A673 (cell line): Measurements from ENCODE around the gene TSC22D2. TPM values are rescaled to one million over a fixed set of nuclear protein-coding genes. Genes with fewer than 3 reads are reported as not detected.

Experiments used
- BruUV-seq: library from RNA; stranded (reverse); fragments of 400-500 nt; replicated peaks from 2 replicates; lab custom pipeline; 2021; lab: Mats Ljungman, UMichigan
- CTCF ChIA-PET: fragments of 300-600 bp; sonication (Branson Sonifier 250); formaldehyde crosslinking; loops from one replicate; lab custom pipeline; 2022; ENCODE audit warnings: antibody characterized with exemption; lab: Charles Lee
- POLR2A ChIA-PET: fragments of 300-600 bp; sonication (Branson Sonifier 250); formaldehyde crosslinking; loops from one replicate; lab custom pipeline; 2022; ENCODE audit warnings: antibody characterized with exemption; ENCODE audit not compliant: low non-redundant PET; lab: Charles Lee
- DNase-seq: peaks from one replicate; pipeline ENCODE4 v3.0.0-alpha.2; 2015; ENCODE audit warnings: low spot score
- H3K27ac ChIP-seq: fragments of 200-600 bp; sonication (generic); 2 replicates; pipeline ENCODE4 v1.5.1; 2016; ENCODE audit warnings: mixed run types, low read depth, mild to moderate bottlenecking, mixed read lengths, antibody characterized with exemption, low read length; ENCODE audit not compliant: poor library complexity, severe bottlenecking
- H3K27me3 ChIP-seq: fragments of 200-600 bp; sonication (generic); replicated peaks from 2 replicates; pipeline ENCODE4 v1.6.1; 2017; ENCODE audit warnings: mixed run types, low read depth, mild to moderate bottlenecking, mixed read lengths, antibody characterized with exemption, low read length; ENCODE audit not compliant: insufficient read depth, poor library complexity
- H3K36me3 ChIP-seq: fragments of 200-600 bp; sonication (generic); 2 replicates; pipeline ENCODE4 v1.6.1; 2016; ENCODE audit warnings: mixed run types, mild to moderate bottlenecking, mixed read lengths, antibody characterized with exemption, low read length; ENCODE audit not compliant: insufficient read depth, poor library complexity, severe bottlenecking
- H3K4me1 ChIP-seq: fragments of 200-600 bp; sonication (generic); 2 replicates; pipeline ENCODE4 v1.6.1; 2017; ENCODE audit warnings: mixed run types, mild to moderate bottlenecking, mixed read lengths, antibody characterized with exemption, low read length; ENCODE audit not compliant: insufficient read depth, poor library complexity, severe bottlenecking
- H3K4me3 ChIP-seq: fragments of 200-600 bp; sonication (generic); 2 replicates; pipeline ENCODE4 v1.5.1; 2016; ENCODE audit warnings: low read depth, mixed run types, mild to moderate bottlenecking, mixed read lengths, low read length; ENCODE audit not compliant: poor library complexity, severe bottlenecking
- H3K9me3 ChIP-seq: fragments of 200-600 bp; sonication (generic); 2 replicates; pipeline ENCODE4 v1.6.1; 2016; ENCODE audit warnings: mixed run types, low read depth, mild to moderate bottlenecking, mixed read lengths, antibody characterized with exemption, low read length; ENCODE audit not compliant: poor library complexity, severe bottlenecking
- EZH2 ChIP-seq: fragments of 200-600 bp; sonication (generic); IDR thresholded peaks from 2 replicates; pipeline ENCODE4 v1.6.1; 2017; ENCODE audit warnings: borderline replicate concordance, low read depth, mild to moderate bottlenecking, mixed read lengths, antibody characterized with exemption, low read length; ENCODE audit not compliant: poor library complexity, severe bottlenecking
- intact Hi-C: fragments of 100-400 bp; cut with micrococcal nuclease; formaldehyde crosslinking; loops from one replicate; pipeline ENCODE4 v1.10.0; 2022; ENCODE audit not compliant: unreplicated experiment
- total RNA-seq: library from RNA; stranded (reverse); gene quantifications from 2 replicates; pipeline ENCODE4 v1.2.3, GENCODE V29; 2021
- TF ChIP-seq, protein P1 (sequence below): fragments of 300-800, 200-600 bp; sonication (generic); conservative IDR thresholded peaks from 2 replicates; pipeline ENCODE4 v1.5.1; 2017; ENCODE audit warnings: low read depth, mild to moderate bottlenecking, antibody characterized with exemption, low read length, moderate library complexity, mixed read lengths

TSC22D2 gene
- total RNA-seq, 1 experiment from 2014 or later: 28.9 TPM

GRCh38 chr3:150394606-150395005 lies 13.5 kb upstream of the TSC22D2 start:
- no peaks in the 10 kb centered on the region for H3K36me3 ChIP-seq

GRCh38 chr3:150396491-150396890 lies 11.6 kb upstream of the TSC22D2 start:
- H3K4me1 ChIP-seq: peaks cover 13% of the 10 kb centered on the region
- TF ChIP-seq, protein P1, sequence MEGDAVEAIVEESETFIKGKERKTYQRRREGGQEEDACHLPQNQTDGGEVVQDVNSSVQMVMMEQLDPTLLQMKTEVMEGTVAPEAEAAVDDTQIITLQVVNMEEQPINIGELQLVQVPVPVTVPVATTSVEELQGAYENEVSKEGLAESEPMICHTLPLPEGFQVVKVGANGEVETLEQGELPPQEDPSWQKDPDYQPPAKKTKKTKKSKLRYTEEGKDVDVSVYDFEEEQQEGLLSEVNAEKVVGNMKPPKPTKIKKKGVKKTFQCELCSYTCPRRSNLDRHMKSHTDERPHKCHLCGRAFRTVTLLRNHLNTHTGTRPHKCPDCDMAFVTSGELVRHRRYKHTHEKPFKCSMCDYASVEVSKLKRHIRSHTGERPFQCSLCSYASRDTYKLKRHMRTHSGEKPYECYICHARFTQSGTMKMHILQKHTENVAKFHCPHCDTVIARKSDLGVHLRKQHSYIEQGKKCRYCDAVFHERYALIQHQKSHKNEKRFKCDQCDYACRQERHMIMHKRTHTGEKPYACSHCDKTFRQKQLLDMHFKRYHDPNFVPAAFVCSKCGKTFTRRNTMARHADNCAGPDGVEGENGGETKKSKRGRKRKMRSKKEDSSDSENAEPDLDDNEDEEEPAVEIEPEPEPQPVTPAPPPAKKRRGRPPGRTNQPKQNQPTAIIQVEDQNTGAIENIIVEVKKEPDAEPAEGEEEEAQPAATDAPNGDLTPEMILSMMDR: no peak
- TF ChIP-seq EZH2: no peak
- H3K9me3 ChIP-seq: no peaks in the 10 kb centered on the region
- H3K36me3 ChIP-seq: no peaks in the 10 kb centered on the region
- DNase-seq: no peak
- no peaks in the 10 kb centered on the region for H3K27me3 ChIP-seq
- intact Hi-C loops: no loop called here
- H3K27ac ChIP-seq: no peak overlapping the region
- no peak overlapping the region for H3K4me3 ChIP-seq
- CTCF ChIA-PET: no interaction called here
- POLR2A ChIA-PET: no interaction called here
- no TSS peak for BruUV-seq

More at GRCh38 chr3:150394606-150395005, 13.5 kb upstream of the TSC22D2 start:
- Histone ChIP-seq H3K4me3 (no peak overlapping the region), H3K27me3 (no peaks in the 10 kb centered on the region), H3K9me3 (no peaks in the 10 kb centered on the region), H3K27ac (no peak overlapping the region), H3K4me1 (peaks cover 13% of the 10 kb centered on the region)
- intact Hi-C loops: no loop called here
- TF ChIP-seq, protein P1: no peak
- no peak for TF ChIP-seq EZH2
- DNase-seq: no peak
- BruUV-seq: no TSS peak
- ChIA-PET POLR2A (no interaction called here), CTCF (no interaction called here)

DNA sequence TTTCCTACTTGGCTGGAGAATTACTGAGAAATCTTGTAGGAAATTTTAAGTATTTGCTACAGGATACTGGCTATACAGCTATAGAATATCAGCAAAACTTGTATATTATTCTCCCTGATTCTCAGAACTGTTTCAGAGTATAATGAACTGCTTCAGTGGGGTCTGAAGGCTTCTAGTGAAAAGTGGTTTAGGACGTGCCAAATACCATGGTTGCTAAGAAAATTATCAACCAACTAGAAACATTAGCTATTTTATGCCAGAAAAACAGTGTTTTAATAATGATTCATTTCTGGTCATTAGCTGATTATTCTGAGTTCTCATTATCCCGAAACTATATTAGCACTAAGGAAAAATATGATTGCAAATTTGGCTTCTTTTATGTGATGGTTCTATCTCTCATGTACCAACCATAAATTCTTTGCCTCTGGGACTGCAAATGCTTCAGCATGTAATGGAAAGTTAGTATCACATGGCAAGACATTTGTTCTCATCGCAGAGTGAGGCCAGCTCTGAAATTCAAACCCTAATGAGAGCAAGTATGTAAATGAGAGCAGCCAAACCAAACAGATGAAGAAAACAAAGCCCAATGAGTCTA lies 11.0 kb upstream of the TSC22D2 start:
- CTCF ChIA-PET: no interaction called here
- BruUV-seq: no TSS peak

More for the DNA sequence above, 11.0 kb upstream of the TSC22D2 start:
- H3K27me3 ChIP-seq: no peaks in the 10 kb centered on the region
- no peak for TF ChIP-seq EZH2
- TF ChIP-seq, protein P1: no peak
- no peaks in the 10 kb centered on the region for H3K36me3 ChIP-seq
- no peak overlapping the region for H3K27ac ChIP-seq
- H3K4me1 ChIP-seq: peaks cover 13% of the 10 kb centered on the region
- POLR2A ChIA-PET: no interaction called here
- no peaks in the 10 kb centered on the region for H3K9me3 ChIP-seq
- H3K4me3 ChIP-seq: no peak overlapping the region
- DNase-seq: no peak
- intact Hi-C loops: no loop called here
